Stimulated activated CD4-positive, alpha-beta T cell treated with anti-CD3 and anti-CD28 coated beads, Interleukin-4, amount 100 ng/mL, for 1 hour (primary cell): Measurements from ENCODE around the gene KCNK3.
"Not testable (repeated sequence)": the region's sequence is repeated elsewhere in the genome, so short reads cannot be mapped to it uniquely, and the experiment has no call there.

Source experiments
- DNase-seq: peaks from one replicate; pipeline ENCODE4 v3.0.0-alpha.2; 2020

Gene KCNK3

DNA sequence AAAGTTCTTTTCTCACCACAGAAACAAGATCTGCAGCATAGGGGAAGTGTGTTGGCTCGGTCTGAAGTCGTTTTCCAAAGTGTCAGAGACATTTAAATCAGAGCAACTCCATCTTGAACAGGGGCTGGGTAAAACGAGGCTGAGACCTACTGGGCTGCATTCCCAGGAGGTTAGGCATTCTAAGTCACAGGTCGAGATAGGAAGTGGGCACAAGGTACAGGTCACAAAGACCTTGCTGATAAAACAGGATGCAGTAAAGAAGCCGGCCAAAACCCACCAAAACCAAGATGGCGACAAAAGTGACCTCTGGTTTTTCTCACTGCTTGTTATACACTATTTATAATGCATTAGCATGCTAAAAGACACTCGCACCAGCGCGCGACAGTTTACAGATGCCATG lies 68.5 kb downstream of the KCNK3 start:
- DNase-seq, result not testable (repeated sequence)

DNA sequence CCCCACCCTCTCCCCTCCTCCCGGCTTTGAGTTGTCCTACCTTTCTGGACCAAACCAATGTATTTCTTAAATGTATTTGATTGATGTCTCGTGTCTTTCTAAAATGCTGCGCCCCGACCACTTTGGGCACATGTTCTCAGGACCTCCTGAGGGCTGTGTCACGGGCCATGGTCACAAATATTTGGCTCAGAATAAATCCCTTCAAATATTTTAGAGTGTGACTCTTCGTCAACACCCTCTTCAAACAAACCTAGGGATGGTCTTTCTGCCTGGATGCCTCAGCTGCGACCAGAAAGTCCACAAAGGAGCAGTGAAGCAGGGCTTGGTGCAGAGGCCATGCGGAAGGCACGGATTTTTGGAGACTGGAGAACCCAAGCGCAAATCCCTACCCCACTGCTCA lies 70.5 kb downstream of the KCNK3 start:
- DNase-seq, result no peak

DNA sequence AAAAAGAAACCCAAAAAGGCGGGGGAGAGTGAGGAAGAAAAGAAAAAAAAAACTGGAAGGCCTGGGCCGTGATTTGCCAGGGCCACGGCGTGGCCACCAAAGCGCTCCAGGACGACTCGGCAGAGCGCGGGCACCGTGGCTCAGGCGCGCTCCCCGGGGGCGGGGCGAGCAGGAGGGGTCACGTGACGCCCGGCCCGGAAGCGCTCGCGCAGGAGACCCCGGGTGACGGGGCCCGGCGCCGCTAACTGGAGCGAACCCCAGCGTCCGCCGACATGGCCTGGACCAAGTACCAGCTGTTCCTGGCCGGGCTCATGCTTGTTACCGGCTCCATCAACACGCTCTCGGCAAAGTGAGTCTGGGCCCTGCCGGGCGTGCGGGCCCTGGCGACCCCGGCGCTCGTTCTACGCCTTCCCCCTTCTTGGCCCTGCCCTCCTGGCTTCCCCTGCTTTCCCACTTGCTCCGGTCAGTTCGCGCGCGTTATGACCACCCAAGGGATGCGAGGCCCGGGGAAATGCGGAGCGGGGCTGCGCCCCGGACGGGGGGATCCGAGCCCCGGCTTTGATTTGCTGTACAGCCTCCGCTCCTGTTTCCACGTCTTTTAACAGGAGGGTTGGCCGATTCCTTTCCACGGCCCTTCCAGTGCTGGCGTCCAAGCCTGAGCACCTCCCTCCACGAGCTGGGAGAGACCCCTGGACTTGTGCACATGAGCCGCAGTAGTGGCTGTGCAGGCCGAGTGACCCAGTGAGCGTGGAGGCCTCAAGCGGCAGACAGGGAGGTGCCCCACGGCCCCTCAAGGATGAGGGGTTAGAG lies 71.8 kb downstream of the KCNK3 start, which contains the start of gene SLC35F6:
Gene SLC35F6 (plus strand): TSS at position 207 of the 810 bp plus-strand sequence. CDS start 66 bp downstream, at position 273.
- peak; percentile 85 for DNase-seq

DNA sequence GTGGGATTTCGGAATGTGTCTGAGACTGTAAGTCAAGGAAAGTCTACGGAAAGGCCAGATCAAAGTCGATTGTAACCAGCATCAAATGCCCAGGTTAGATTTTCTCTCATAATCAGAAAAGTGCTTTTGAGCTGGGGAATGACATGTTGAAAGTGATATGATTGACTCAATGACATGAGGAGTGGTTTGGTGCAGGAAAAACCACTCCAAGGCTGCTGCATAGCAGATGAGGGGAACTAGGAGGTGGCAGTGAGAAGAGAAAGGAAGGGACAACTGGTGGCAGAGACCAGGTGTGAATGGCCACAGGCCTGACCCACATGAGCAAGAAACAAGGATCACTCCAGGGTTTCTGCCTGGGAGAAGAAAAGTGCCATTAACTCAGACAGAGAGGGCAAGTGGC lies 72.4 kb downstream of the KCNK3 start:
- no peak for DNase-seq

DNA sequence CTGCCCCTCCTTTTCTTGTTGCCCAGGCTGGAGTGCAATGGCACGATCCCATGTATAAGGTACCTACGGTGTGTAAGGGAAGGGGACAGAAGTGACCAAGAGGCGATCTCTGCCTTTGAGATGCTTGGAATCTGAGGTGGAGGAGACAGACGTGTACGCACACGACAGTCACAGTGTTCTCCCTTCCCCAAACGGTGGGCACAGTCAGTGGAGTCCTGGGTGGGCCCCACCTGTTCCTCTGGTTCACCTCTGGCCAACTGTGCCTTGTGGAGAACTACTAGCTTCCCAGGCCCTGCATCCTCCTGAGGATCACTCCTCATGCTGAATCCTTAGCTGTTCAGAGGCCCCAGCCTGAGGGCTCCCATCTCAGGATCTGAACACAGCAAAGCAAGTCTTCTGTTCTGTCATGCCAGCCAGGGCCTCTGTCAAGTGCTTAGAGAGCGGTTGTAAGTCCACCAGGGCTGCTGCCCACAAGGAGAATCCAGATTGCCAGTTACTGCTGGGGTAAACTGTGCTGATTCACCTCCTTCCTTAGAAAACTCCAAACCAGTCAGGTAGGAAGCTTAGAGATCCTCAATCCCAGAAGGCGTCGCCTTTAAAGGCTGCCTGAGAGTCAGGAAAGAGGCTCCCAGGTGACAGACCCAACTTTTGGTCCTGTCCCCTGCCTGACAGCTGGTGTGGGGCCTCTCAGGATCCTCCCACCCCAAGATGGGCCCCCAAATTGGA lies 73.1 kb downstream of the KCNK3 start:
- DNase-seq, result no peak

DNA sequence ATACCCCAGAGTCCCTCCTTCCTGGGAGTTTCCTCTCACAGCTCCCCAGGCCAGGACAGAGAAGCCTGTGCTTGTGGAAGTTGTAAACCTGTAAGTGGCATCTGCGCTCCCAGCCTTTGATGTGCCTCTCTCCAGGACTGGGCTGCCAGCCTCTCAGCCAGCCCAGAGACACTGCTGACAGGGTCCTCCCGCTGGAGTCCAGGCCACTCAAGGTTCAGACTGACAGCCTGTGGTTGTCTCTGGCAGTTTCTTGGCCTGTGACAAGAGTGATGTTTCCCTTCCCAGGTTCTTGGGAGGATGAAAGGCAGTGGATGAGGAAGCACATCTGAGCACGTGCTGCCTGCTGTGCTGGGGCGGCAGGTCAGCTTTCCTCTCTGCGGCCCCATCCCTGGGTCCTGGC lies 74.6 kb downstream of the KCNK3 start:
- DNase-seq, result no peak

DNA sequence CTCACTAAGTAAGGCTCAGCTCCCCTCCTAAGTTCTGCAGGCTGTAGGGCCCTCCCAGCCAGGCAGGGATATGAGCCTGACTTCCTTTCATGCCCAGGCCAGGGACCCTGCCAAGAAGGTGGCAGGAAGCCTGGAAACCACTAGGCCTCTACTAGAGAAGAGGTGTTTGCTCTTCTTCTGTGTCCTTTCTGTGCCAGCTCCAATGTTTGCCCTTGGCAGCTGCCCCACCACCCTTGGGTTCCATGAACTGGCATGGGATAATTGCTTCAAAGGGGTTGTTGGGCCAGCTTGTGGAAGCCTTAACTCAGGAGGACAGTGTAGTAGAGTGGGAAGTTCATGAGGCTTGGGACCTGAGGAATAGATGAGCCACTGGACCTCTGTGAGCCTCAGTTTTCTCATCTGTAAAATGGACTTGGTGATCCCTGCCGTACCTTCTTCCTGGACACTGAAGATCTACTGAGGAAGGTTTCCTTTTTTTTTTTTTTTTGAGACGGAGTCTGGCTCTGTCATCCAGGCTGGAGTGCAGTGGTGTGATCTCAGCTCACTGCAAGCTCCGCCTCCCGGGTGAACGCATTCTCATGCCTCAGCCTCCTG lies 75.5 kb downstream of the KCNK3 start:
- no peak for DNase-seq

DNA sequence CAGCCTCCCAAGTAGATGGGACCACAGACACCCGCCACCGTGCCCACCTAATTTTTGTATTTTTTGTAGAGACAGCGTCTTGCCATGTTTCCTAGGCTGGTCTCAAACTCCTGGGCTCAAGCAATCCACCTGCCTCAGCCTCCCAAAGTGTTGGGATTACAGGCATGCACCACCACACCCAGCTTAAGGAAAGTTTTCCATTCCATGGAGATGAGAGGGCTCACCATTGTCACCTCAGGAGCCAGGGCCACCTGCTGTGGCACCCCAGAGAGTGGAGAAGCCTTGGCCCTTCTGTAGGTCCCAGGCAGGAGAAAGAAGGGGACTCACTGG lies 76.2 kb downstream of the KCNK3 start:
- no peak for DNase-seq

DNA sequence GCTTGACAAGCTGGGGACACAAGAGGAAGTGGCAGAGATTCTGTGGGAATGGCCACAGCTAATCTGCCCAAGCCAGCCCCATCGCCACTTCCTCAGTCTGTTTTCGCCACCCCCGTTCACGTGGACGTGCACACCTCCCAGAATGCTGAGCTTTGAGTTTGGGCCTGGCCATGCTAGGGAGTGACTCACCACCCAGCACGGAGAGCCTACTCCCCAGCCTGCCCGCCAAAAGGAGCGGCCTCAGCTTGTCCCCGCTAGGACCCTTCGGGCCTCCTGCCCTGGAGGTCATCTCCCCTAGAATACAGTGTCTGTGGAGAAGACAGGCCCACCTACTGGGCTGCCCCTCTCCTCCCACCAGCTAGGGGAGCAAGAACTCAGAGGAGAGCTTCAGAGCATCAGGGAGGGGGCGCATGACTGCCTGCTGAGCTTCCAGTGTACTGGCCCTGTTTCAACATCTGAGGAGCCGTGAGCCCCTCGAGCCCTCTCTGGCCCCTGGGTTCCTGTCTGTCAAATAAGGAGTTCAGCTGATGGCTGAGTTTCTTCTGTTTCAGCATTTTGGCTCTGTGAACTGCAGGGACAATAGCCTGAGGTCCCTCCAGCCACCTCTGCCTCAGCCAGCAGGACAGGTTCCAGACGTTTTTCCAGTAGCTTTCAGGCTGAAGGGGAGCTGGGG lies 76.7 kb downstream of the KCNK3 start:
- DNase-seq, result no peak

DNA sequence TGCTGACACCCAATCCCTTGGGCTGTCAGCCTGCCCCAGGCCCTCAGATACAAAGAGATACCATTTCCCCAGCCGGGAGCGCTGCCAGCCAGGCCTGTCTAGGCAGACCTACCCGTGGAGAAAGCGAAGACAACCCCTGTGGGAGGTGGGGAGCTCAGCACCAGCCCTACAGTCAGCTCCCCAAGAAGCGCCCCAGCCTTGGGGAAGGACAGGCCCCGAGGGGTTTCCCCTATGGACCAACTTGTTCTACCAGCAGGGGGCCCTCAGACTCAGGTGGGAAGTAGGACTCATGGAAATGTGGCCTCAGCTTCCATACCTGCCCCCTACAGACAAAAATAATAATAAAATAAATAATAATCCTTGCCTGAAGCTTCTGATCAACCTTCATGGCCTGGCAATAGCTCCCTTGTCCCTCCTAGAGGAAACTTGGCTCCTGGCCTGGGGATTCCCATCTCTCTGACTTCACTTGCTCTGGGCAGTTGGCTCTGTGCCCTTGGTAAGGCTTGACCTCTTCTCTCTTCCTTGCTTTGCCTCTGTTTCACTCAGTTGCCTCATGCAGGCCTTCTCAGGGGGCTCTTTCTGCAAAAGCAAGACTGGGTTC lies 78.6 kb downstream of the KCNK3 start:
- peak; percentile 23 for DNase-seq

DNA sequence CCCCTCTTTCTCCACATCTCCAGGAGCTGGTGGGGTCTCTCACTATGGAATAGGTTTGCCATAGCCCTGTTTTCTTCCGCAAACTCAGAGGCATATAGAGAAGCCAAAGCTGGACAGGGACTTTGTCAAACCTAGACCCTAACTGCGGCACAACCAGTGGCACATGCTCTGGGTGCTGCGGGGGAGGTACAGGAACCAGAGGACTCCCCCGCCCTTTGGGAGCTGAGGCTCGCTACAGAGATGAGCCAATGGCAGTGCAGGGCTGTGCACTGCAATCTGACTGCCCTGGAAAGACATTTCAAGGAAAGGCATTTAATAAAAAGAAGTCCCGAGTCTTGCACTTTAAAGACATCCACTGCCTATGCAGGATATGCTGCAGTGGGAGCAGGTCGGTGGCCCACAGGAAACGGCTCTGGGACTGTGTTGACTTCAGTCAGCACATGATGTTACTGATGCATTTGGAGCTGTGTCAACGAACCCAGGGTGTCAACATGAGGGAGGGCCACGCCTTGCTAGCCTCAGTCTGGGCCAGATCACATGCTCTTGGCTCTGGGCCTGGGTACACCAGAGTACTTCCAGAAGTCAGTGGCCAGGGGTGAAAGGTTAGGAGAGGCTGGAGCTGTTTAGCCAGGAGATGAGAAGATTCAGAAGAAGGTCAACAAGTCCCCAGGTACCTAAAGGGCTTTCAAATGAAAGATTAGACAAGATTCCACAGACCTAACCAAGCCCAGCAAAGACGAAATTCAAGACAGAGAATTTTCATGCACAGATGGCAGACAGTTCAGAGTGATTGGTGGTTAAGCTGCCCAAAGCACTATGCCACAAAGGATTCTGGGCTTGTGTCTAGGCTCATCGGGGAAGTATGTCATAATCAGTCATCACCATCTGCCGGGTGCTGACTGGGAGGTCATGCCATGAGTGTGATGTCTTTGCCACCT lies 79.8 kb downstream of the KCNK3 start:
- DNase-seq, result no peak

DNA sequence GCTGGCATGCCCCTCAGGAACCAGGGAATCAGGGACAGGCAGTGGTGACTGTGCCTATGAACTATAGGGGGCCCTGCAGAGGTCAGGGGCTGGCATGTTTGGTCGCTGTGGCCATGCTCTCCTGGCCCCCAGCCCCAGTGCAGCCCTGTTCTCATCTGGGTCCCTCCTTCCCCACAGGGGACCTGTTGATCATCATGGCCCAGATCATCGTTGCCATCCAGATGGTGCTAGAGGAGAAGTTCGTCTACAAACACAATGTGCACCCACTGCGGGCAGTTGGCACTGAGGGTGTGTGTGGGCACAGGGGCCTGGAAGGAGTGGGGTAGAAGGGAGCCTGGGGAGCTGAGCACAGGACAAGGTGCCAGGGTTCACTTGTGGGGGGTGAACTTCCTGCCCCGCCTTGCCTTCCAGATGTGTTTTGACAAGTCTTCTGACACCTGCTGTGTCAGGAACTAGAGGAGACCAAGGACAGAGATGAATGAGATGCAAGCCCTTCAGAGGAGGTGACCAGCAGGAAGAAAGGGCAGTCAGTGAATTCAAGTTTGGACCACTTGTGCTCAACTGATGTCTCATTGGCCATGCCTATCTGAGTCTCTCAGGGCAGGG lies 83.8 kb downstream of the KCNK3 start:
- DNase-seq, result no peak

DNA sequence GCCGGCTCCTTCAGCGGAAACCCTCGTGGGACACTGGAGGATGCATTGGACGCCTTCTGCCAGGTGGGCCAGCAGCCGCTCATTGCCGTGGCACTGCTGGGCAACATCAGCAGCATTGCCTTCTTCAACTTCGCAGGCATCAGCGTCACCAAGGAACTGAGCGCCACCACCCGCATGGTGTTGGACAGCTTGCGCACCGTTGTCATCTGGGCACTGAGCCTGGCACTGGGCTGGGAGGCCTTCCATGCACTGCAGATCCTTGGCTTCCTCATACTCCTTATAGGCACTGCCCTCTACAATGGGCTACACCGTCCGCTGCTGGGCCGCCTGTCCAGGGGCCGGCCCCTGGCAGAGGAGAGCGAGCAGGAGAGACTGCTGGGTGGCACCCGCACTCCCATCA lies 85.6 kb downstream of the KCNK3 start:
- DNase-seq, result no peak

DNA sequence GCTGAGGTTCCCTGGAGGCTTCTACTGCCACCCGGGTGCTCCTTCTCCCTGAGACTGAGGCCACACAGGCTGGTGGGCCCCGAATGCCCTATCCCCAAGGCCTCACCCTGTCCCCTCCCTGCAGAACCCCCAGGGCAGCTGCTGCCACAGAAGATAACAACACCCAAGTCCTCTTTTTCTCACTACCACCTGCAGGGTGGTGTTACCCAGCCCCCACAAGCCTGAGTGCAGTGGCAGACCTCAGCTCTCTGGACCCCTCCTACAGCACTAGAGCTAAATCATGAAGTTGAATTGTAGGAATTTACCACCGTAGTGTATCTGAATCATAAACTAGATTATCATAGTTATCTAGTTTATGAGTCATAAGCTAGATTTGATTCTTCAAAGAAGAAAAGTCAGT lies 86.0 kb downstream of the KCNK3 start:
- DNase-seq, result no peak

DNA sequence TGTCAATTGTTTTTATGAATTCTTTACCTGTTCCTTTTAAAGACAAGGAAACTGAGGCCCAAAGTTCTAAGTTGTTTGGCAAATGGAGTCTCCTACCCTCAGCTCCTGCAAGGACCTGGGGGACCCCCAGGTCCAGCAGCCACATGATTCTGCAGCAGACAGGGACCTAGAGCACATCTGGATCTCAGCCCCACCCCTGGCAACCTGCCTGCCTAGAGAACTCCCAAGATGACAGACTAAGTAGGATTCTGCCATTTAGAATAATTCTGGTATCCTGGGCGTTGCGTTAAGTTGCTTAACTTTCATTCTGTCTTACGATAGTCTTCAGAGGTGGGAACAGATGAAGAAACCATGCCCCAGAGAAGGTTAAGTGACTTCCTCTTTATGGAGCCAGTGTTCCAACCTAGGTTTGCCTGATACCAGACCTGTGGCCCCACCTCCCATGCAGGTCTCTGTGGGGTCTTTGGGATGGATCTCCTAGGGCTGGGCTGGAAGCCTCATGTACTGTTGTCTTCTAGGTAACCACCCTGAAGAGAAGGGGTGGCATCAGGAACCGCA lies 87.8 kb downstream of the KCNK3 start:
- no peak for DNase-seq
